HT1080 (cell line): ENCODE results near the gene PLCB2. TPM values are rescaled to one million over a fixed set of nuclear protein-coding genes. Genes with fewer than 3 reads are reported as not detected.

ENCODE experiments used
- DNase-seq: peaks from one replicate; pipeline ENCODE4 v3.0.0-alpha.2; 2015; ENCODE audit warnings: low read depth
- polyA plus RNA-seq, 2 experiments: library from polyadenylated mRNA; depleted of rRNA; stranded (reverse); fragments of >200 nt; gene quantifications; 2 replicates each; pipeline ENCODE4 v1.2.3, GENCODE V29; 2015
- total RNA-seq: library from RNA; depleted of rRNA; stranded (reverse); fragments of >200 nt; shearing (Covaris generic); gene quantifications from 2 replicates; pipeline ENCODE4 v1.2.3, GENCODE V29; 2014; rRNA removed

Gene PLCB2
- total RNA-seq: 0.16 and 0.40 TPM in 2 replicates
- polyA plus RNA-seq (2015; cell fraction: cytosol; rRNA removed): 0.54 and 1.3 TPM in 2 replicates
- 0.39 and 1.9 TPM in 2 replicates for polyA plus RNA-seq (2015; cell fraction: nucleus; rRNA removed)

GRCh38 chr15:40307421-40308211, at the start of gene PLCB2:
TSS of gene PLCB2 (minus strand) at chr15:40307935. CDS start at chr15:40307672, 263 bp downstream.
- peak; percentile 34 for DNase-seq

GRCh38 chr15:40357246-40357645, 49.5 kb upstream of the PLCB2 start:
- no peak for DNase-seq

GRCh38 chr15:40355976-40356585, 48.3 kb upstream of the PLCB2 start:
- no peak for DNase-seq

- DNase-seq: peak; percentile 68
Observed at GRCh38 chr15:40354408-40355171, 46.9 kb upstream of the PLCB2 start.

- DNase-seq: no peak
Observed at GRCh38 chr15:40353697-40354096, 46.0 kb upstream of the PLCB2 start.

- no peak for DNase-seq
Observed at GRCh38 chr15:40352281-40352901, 44.7 kb upstream of the PLCB2 start.

- DNase-seq: no peak
Observed at GRCh38 chr15:40349163-40349562, 41.4 kb upstream of the PLCB2 start.

GRCh38 chr15:40348474-40348870, 40.7 kb upstream of the PLCB2 start:
- no peak for DNase-seq

- DNase-seq: no peak
Observed at GRCh38 chr15:40347559-40348473, 40.1 kb upstream of the PLCB2 start.

GRCh38 chr15:40346579-40347558, 39.1 kb upstream of the PLCB2 start:
- DNase-seq: no peak

- no peak for DNase-seq
Observed at GRCh38 chr15:40345867-40346578, 38.3 kb upstream of the PLCB2 start.

- DNase-seq: no peak
Observed at GRCh38 chr15:40345225-40345866, 37.6 kb upstream of the PLCB2 start.

- peak; percentile 81 for DNase-seq
Observed at GRCh38 chr15:40344631-40345120, 36.9 kb upstream of the PLCB2 start.

- peak; percentile 80 for DNase-seq
Observed at GRCh38 chr15:40344217-40344616, 36.5 kb upstream of the PLCB2 start.

- DNase-seq: peak; percentile 99
Observed at GRCh38 chr15:40343512-40343911, 35.8 kb upstream of the PLCB2 start.

- DNase-seq: peak; percentile 78
Observed at GRCh38 chr15:40342416-40343320, 34.9 kb upstream of the PLCB2 start.
